Sigmoid colon (tissue), 7 donors: ENCODE results near the gene MAGI2. TPM values are rescaled to one million over a fixed set of nuclear protein-coding genes. Genes with fewer than 3 reads are reported as not detected.

Experiments used
- DNase-seq: peaks from one replicate; pipeline ENCODE4 v3.0.0-alpha.2; 2019
- H3K27ac ChIP-seq, 4 donors: fragments of 200-600 bp; sonication (generic); one replicate each; pipeline ENCODE4 v1.5.1; 2016 to 2019; ENCODE audit warnings: mild to moderate bottlenecking in 1 of 4
- H3K27me3 ChIP-seq, 3 donors: fragments of 200-600 bp; sonication (generic); one replicate each; pipeline ENCODE4 v1.5.1; 2019; ENCODE audit warnings: mild to moderate bottlenecking in 1 of 3
- H3K36me3 ChIP-seq, 4 donors: fragments of 200-600 bp; sonication (generic); one replicate each; pipeline ENCODE4 v1.5.1; 2016 to 2019
- H3K4me1 ChIP-seq, 4 donors: fragments of 200-600 bp; sonication (generic); one replicate each; pipeline ENCODE4 v1.5.1; 2017 to 2019
- H3K4me3 ChIP-seq, 4 donors: fragments of 200-600 bp; sonication (generic); one replicate each; pipeline ENCODE4 v1.5.1; 2017 to 2019; ENCODE audit warnings: mild to moderate bottlenecking in 2 of 4, moderate library complexity in 1 of 4
- H3K9me3 ChIP-seq, 4 donors: fragments of 200-600 bp in 3 of 4; sonication (generic) in 3 of 4; one replicate each; pipeline versions ENCODE4 v1.5.1 to v1.6.1; 2013 to 2019
- CTCF ChIP-seq, 4 experiments: fragments of 450-650 bp in 3 of 4; fragments of 200-600 bp in 1 of 4; IDR thresholded peaks; one replicate each; pipeline ENCODE4 v1.5.1; 2016 to 2019; ENCODE audit warnings: antibody characterized with exemption in 4 of 4, mild to moderate bottlenecking in 3 of 4, moderate library complexity in 2 of 4
- EP300 ChIP-seq, 4 donors: sonication (generic); formaldehyde crosslinking; IDR thresholded peaks; one replicate each; pipeline ENCODE4 v1.6.1; 2017; ENCODE audit warnings: antibody characterized with exemption in 4 of 4
- POLR2A ChIP-seq, 2 donors: fragments of 450-650 bp; IDR thresholded peaks; one replicate each; pipeline ENCODE4 v1.6.1; 2016; ENCODE audit warnings: antibody characterized with exemption in 2 of 2, mild to moderate bottlenecking in 2 of 2, moderate library complexity in 2 of 2
- POLR2AphosphoS5 ChIP-seq, 4 donors: sonication (generic); formaldehyde crosslinking; IDR thresholded peaks; one replicate each; pipeline ENCODE4 v1.6.1; 2017; ENCODE audit warnings: antibody characterized with exemption in 4 of 4
- WGBS, 2 donors: extraction: QIAGEN DNeasy Blood & Tissue Kit; methylation state at CpG; one replicate each; pipeline ENCODE4 v1.1.7; 2013; 5-methylcytosine and 5-hydroxymethylcytosine counted together
- intact Hi-C: fragments of 100-400 bp; cut with DNase I; formaldehyde crosslinking; loops from one replicate; pipeline ENCODE4 v1.15.1; 2023
- polyA plus RNA-seq, 3 donors: library from polyadenylated mRNA; stranded (reverse); fragments of 200-250 nt; gene quantifications; one replicate each; pipeline ENCODE4 v1.2.3, GENCODE V29; 2013
- total RNA-seq, 4 donors: library from RNA; depleted of rRNA; stranded (reverse); fragments of >200 nt; gene quantifications; one replicate each; pipeline ENCODE4 v1.1.0, GENCODE V29; 2016
- donor health status: healthy with polysubstance abuse.
- donor health status: Bipolar disorder and iron deficiency.
- donor health status: healthy.

Gene MAGI2
- total and polyA plus RNA-seq, 7 donors = 0.69 to 26.9 (median 14.7) TPM

GRCh38 chr7:78864339-78864738 lies 589.1 kb downstream of the MAGI2 start:
- DNase-seq = no peak
- Histone ChIP-seq H3K36me3 (no peaks in the 10 kb centered on the region), H3K4me1 (no peaks in the 10 kb centered on the region), H3K4me3 (no peak overlapping the region), H3K27me3 (no peaks in the 10 kb centered on the region), H3K9me3 (no peaks in the 10 kb centered on the region), H3K27ac (no peak overlapping the region)
- intact Hi-C loops = no loop called here
- no peak for TF ChIP-seq POLR2A (IDR thresholded peaks at IDR 0.05)
- TF ChIP-seq CTCF (IDR thresholded peaks at IDR 0.05) = no peak
- no peak for TF ChIP-seq EP300 (IDR thresholded peaks at IDR 0.05)
- TF ChIP-seq POLR2AphosphoS5 (IDR thresholded peaks at IDR 0.05) = no peak

- H3K9me3 ChIP-seq = no peaks in the 10 kb centered on the region
- no peak overlapping the region for H3K27ac ChIP-seq
- H3K36me3 ChIP-seq = no peaks in the 10 kb centered on the region
- H3K27me3 ChIP-seq = no peaks in the 10 kb centered on the region
- no peak for DNase-seq
- no peak overlapping the region for H3K4me3 ChIP-seq
- no peaks in the 10 kb centered on the region for H3K4me1 ChIP-seq
- WGBS, 2 donors = 38 to 59% methylated on average over 1 of the region's 1 CpG
- intact Hi-C loops = no loop called here
- TF ChIP-seq POLR2A (IDR thresholded peaks at IDR 0.05) (no peak), EP300 (IDR thresholded peaks at IDR 0.05) (no peak), POLR2AphosphoS5 (IDR thresholded peaks at IDR 0.05) (no peak), CTCF (IDR thresholded peaks at IDR 0.05) (no peak)
These were observed 590.2 kb downstream of the MAGI2 start for GRCh38 chr7:78863281-78863680.

- intact Hi-C loops = no loop called here
- no peak overlapping the region for H3K4me3 ChIP-seq
- TF ChIP-seq EP300 (IDR thresholded peaks at IDR 0.05) = no peak
- TF ChIP-seq POLR2AphosphoS5 (IDR thresholded peaks at IDR 0.05) = no peak
- no peaks in the 10 kb centered on the region for H3K9me3 ChIP-seq
- WGBS, 2 donors = 28 to 57% methylated on average over 3 of the region's 3 CpGs
- no peaks in the 10 kb centered on the region for H3K4me1 ChIP-seq
- DNase-seq = no peak
- H3K36me3 ChIP-seq = no peaks in the 10 kb centered on the region
- no peak overlapping the region for H3K27ac ChIP-seq
- no peaks in the 10 kb centered on the region for H3K27me3 ChIP-seq
These were observed 591.0 kb downstream of the MAGI2 start for GRCh38 chr7:78862411-78862900.

GRCh38 chr7:78852951-78853350 lies 600.5 kb downstream of the MAGI2 start:
- H3K4me3 ChIP-seq = no peak overlapping the region
- 87% methylated on average over 6 of the region's 6 CpGs for WGBS, 2 donors
- no peak overlapping the region for H3K27ac ChIP-seq
- H3K36me3 ChIP-seq = no peaks in the 10 kb centered on the region
- DNase-seq = no peak
- no peaks in the 10 kb centered on the region for H3K27me3 ChIP-seq
- no peaks in the 10 kb centered on the region for H3K4me1 ChIP-seq
- intact Hi-C loops = no loop called here
- TF ChIP-seq EP300 (IDR thresholded peaks at IDR 0.05) (no peak), CTCF (IDR thresholded peaks at IDR 0.05) (no peak), POLR2AphosphoS5 (IDR thresholded peaks at IDR 0.05) (no peak), POLR2A (IDR thresholded peaks at IDR 0.05) (no peak)
- H3K9me3 ChIP-seq = no peaks in the 10 kb centered on the region

- H3K9me3 ChIP-seq = no peaks in the 10 kb centered on the region
- WGBS, 2 donors = 67 to 68% methylated on average over 3 of the region's 3 CpGs
- no peak overlapping the region for H3K4me3 ChIP-seq
- no peak overlapping the region for H3K27ac ChIP-seq
- no peaks in the 10 kb centered on the region for H3K36me3 ChIP-seq
- no peak for TF ChIP-seq POLR2A (IDR thresholded peaks at IDR 0.05)
- TF ChIP-seq CTCF (IDR thresholded peaks at IDR 0.05) = no peak
- TF ChIP-seq POLR2AphosphoS5 (IDR thresholded peaks at IDR 0.05) = no peak
- no peak for TF ChIP-seq EP300 (IDR thresholded peaks at IDR 0.05)
- intact Hi-C loops = no loop called here
- DNase-seq = no peak
- no peaks in the 10 kb centered on the region for H3K4me1 ChIP-seq
- H3K27me3 ChIP-seq = no peaks in the 10 kb centered on the region
These were observed 603.2 kb downstream of the MAGI2 start for GRCh38 chr7:78850093-78850740.
